ENCODE results near the gene KRTAP19-1. TPM values are rescaled to one million over a fixed set of nuclear protein-coding genes. Genes with fewer than 3 reads are reported as not detected.

The KRTAP19-1 gene
- total RNA-seq, 1 experiment from 2014 or later: not detected

GRCh38 chr21:30502041-30502440 is 21.9 kb upstream of the KRTAP19-1 start, which contains the start of gene KRTAP19-5:
KRTAP19-5 (minus strand) TSS chr21:30502141; CDS start chr21:30502090, 51 bp downstream.
- BruUV-seq (replicated peaks): no TSS peak
- Mint-ChIP-seq H3K27ac (ENCODE audit: low read depth, unreplicated experiment) (no peak within 1 kb of the TSS), H3K36me3 (ENCODE audit: insufficient read depth, unreplicated experiment) (no peaks in the 10 kb centered on the region), H3K27me3 (ENCODE audit: insufficient read depth, unreplicated experiment) (peaks cover 44% of the 10 kb centered on the region), H3K4me1 (ENCODE audit: insufficient read depth, unreplicated experiment) (no peaks in the 10 kb centered on the region), H3K9me3 (ENCODE audit: unreplicated experiment) (no peaks in the 10 kb centered on the region), H3K4me3 (ENCODE audit: unreplicated experiment) (no peak within 1 kb of the TSS)
- ChIA-PET POLR2A (no interaction called here), CTCF (interaction anchor here (0.6 kb wide), 1 partner anchor 39 kb away, joined by 3 read pairs; no protein-coding TSS in a partner anchor)
- no peak for TF ChIP-seq CTCF (IDR thresholded peaks at IDR 0.05; ENCODE audit: unreplicated experiment)
- intact Hi-C loops (cut with micrococcal nuclease): loop anchor here (10.0 kb wide), 1 partner anchor 333 kb away; no protein-coding TSS in a partner anchor
- DNase-seq (ENCODE audit: unreplicated experiment): no peak

GRCh38 chr21:30497065-30497464 is 16.9 kb upstream of the KRTAP19-1 start, which contains the start of gene KRTAP19-4:
KRTAP19-4 (minus strand) TSS chr21:30497165; CDS start chr21:30497110, 55 bp downstream.
- DNase-seq (ENCODE audit: unreplicated experiment): no peak
- H3K9me3 Mint-ChIP-seq (ENCODE audit: unreplicated experiment): no peaks in the 10 kb centered on the region
- POLR2A ChIA-PET: interaction anchor here (1.0 kb wide), 1 partner anchor 14 kb away, joined by 3 read pairs; no protein-coding TSS in a partner anchor
- no peaks in the 10 kb centered on the region for H3K36me3 Mint-ChIP-seq (ENCODE audit: insufficient read depth, unreplicated experiment)
- no peak within 1 kb of the TSS for H3K4me3 Mint-ChIP-seq (ENCODE audit: unreplicated experiment)
- CTCF ChIA-PET: interaction anchor here (0.7 to 1.2 kb wide), 2 partner anchors 274 to 590 kb away, joined by 3 read pairs; no protein-coding TSS in a partner anchor
- intact Hi-C loops (cut with micrococcal nuclease): no loop called here
- H3K27ac Mint-ChIP-seq (ENCODE audit: low read depth, unreplicated experiment): no peak within 1 kb of the TSS
- TF ChIP-seq CTCF (IDR thresholded peaks at IDR 0.05; ENCODE audit: unreplicated experiment): no peak
- H3K27me3 Mint-ChIP-seq (ENCODE audit: insufficient read depth, unreplicated experiment): peaks cover 10% of the 10 kb centered on the region
- no peaks in the 10 kb centered on the region for H3K4me1 Mint-ChIP-seq (ENCODE audit: insufficient read depth, unreplicated experiment)
- no TSS peak for BruUV-seq (replicated peaks)

- Mint-ChIP-seq H3K27me3 (ENCODE audit: insufficient read depth, unreplicated experiment) (peaks cover 17% of the 10 kb centered on the region), H3K27ac (ENCODE audit: low read depth, unreplicated experiment) (no peak within 1 kb of the TSS), H3K4me1 (ENCODE audit: insufficient read depth, unreplicated experiment) (no peaks in the 10 kb centered on the region), H3K4me3 (ENCODE audit: unreplicated experiment) (no peak within 1 kb of the TSS), H3K9me3 (ENCODE audit: unreplicated experiment) (no peaks in the 10 kb centered on the region), H3K36me3 (ENCODE audit: insufficient read depth, unreplicated experiment) (no peaks in the 10 kb centered on the region)
- ChIA-PET CTCF (no interaction called here), POLR2A (interaction anchor here (1.0 kb wide), 1 partner anchor 9 kb away, joined by 5 read pairs; no protein-coding TSS in a partner anchor)
- no TSS peak for BruUV-seq (replicated peaks)
- intact Hi-C loops (cut with micrococcal nuclease): no loop called here
- no peak for DNase-seq (ENCODE audit: unreplicated experiment)
- no peak for TF ChIP-seq CTCF (IDR thresholded peaks at IDR 0.05; ENCODE audit: unreplicated experiment)
These were observed 11.8 kb upstream of the KRTAP19-1 start, which contains the start of gene KRTAP19-3 for GRCh38 chr21:30491963-30492428. KRTAP19-3 (minus strand) TSS chr21:30492013; CDS start chr21:30491957, 56 bp downstream.

DNA sequence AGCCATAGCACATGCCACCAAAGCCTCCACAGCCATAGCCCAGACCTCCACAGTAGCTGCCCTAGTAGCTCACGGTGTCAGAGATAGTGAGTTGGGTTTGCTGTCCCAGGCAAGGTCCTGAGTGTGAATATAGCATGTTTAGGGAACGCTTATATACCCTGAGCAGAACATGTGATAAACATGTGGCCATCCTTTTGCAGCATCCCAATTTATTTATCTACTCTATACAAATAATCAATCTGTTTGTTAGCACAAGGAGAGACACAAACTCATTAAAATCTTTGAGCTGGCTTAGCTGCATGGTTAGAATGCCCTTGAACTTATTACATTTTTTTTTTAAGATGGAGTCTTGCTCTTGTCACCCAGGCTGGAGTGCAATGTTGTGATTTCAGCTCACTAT is 7.2 kb upstream of the KRTAP19-1 start, which contains the start of gene KRTAP19-2:
KRTAP19-2 (minus strand) TSS at position 101 of the 400 bp plus-strand sequence; CDS start at position 13, 88 bp downstream.
- TF ChIP-seq CTCF (IDR thresholded peaks at IDR 0.05; ENCODE audit: unreplicated experiment): no peak
- no peaks in the 10 kb centered on the region for H3K36me3 Mint-ChIP-seq (ENCODE audit: insufficient read depth, unreplicated experiment)
- H3K4me3 Mint-ChIP-seq (ENCODE audit: unreplicated experiment): no peak within 1 kb of the TSS
- intact Hi-C loops (cut with micrococcal nuclease): no loop called here
- H3K4me1 Mint-ChIP-seq (ENCODE audit: insufficient read depth, unreplicated experiment): no peaks in the 10 kb centered on the region
- H3K9me3 Mint-ChIP-seq (ENCODE audit: unreplicated experiment): peaks cover 9% of the 10 kb centered on the region
- POLR2A ChIA-PET: no interaction called here
- CTCF ChIA-PET: interaction anchor here (0.6 to 1.1 kb wide), 2 partner anchors 12 to 643 kb away, joined by 3 to 4 read pairs; no protein-coding TSS in a partner anchor
- no TSS peak for BruUV-seq (replicated peaks)
- no peak for DNase-seq (ENCODE audit: unreplicated experiment)
- H3K27ac Mint-ChIP-seq (ENCODE audit: low read depth, unreplicated experiment): no peak within 1 kb of the TSS
- H3K27me3 Mint-ChIP-seq (ENCODE audit: insufficient read depth, unreplicated experiment): peaks cover 19% of the 10 kb centered on the region

Measured in MCF 10A (cell line).